NCI-H2227 (cell line): ENCODE results near the gene RCAN3.
"Not testable (repeated sequence)": the region's sequence is repeated elsewhere in the genome, so short reads cannot be mapped to it uniquely, and the experiment has no call there.

ENCODE experiments used
- DNase-seq: peaks from one replicate; lab custom pipeline; 2025; ENCODE audit not compliant: unreplicated experiment; lab: John Stamatoyannopoulos, UW

The RCAN3 gene

GRCh38 chr1:24484199-24484598, 18.4 kb upstream of the RCAN3 start:
- DNase-seq: no peak

- no peak for DNase-seq
Observed at GRCh38 chr1:24486331-24487065, 16.1 kb upstream of the RCAN3 start.

GRCh38 chr1:24487455-24487854, 15.2 kb upstream of the RCAN3 start:
- DNase-seq: no peak

GRCh38 chr1:24488159-24488558, 14.5 kb upstream of the RCAN3 start:
- not testable (repeated sequence) for DNase-seq

GRCh38 chr1:24489674-24490073, 13.0 kb upstream of the RCAN3 start:
- DNase-seq: no peak

GRCh38 chr1:24490101-24490781, 12.4 kb upstream of the RCAN3 start:
- no peak for DNase-seq

GRCh38 chr1:24491577-24492360, 10.9 kb upstream of the RCAN3 start:
- DNase-seq: peak; percentile 39

- DNase-seq: not testable (repeated sequence)
Observed at GRCh38 chr1:24492935-24493334, 9.7 kb upstream of the RCAN3 start.

GRCh38 chr1:24493785-24494184, 8.9 kb upstream of the RCAN3 start:
- DNase-seq: no peak

GRCh38 chr1:24498589-24498988, 4.0 kb upstream of the RCAN3 start:
- DNase-seq: no peak

GRCh38 chr1:24500448-24501048, 2.1 kb upstream of the RCAN3 start:
- DNase-seq: no peak

GRCh38 chr1:24501371-24502064, 1.1 kb upstream of the RCAN3 start:
- peak; percentile 72 for DNase-seq

GRCh38 chr1:24502065-24502708, 449 bp upstream of the RCAN3 start:
- DNase-seq: peak; percentile 79

- DNase-seq: no peak
Observed at GRCh38 chr1:24503059-24503751, 569 bp downstream of the RCAN3 start.

GRCh38 chr1:24503870-24504523, 1.4 kb downstream of the RCAN3 start:
- DNase-seq: no peak

- DNase-seq: no peak
Observed at GRCh38 chr1:24504560-24504959, 1.9 kb downstream of the RCAN3 start.

- no peak for DNase-seq
Observed at GRCh38 chr1:24505816-24506215, 3.2 kb downstream of the RCAN3 start.

- no peak for DNase-seq
Observed at GRCh38 chr1:24506691-24507381, 4.2 kb downstream of the RCAN3 start.

- DNase-seq: no peak
Observed at GRCh38 chr1:24507405-24507804, 4.8 kb downstream of the RCAN3 start.
